Type B pancreatic cell (in vitro differentiated cells): Measurements from ENCODE around the gene CRYZL1. TPM values are rescaled to one million over a fixed set of nuclear protein-coding genes. Genes with fewer than 3 reads are reported as not detected.
"Not testable (repeated sequence)": the region's sequence is repeated elsewhere in the genome, so short reads cannot be mapped to it uniquely, and the experiment has no call there.

Experiments
- DNase-seq: peaks from one replicate; pipeline ENCODE4 v3.0.0; 2021; ENCODE audit warnings: mixed read lengths; ENCODE audit not compliant: unreplicated experiment; ENCODE audit errors: extremely low spot score
- H3K27ac Mint-ChIP-seq: 2 replicates; pipeline ENCODE4 v1.8.0; 2021; ENCODE audit warnings: mild to moderate bottlenecking, mixed read lengths
- H3K27me3 Mint-ChIP-seq: 2 replicates; pipeline ENCODE4 v1.8.0; 2021; ENCODE audit warnings: mixed read lengths
- H3K36me3 Mint-ChIP-seq: 2 replicates; pipeline ENCODE4 v1.8.0; 2021; ENCODE audit warnings: mixed read lengths
- H3K4me1 Mint-ChIP-seq: one replicate; pipeline ENCODE4 v1.8.0; 2021; ENCODE audit warnings: mixed read lengths; ENCODE audit not compliant: unreplicated experiment
- H3K4me3 Mint-ChIP-seq: 2 replicates; pipeline ENCODE4 v1.8.0; 2021; ENCODE audit warnings: mild to moderate bottlenecking, mixed read lengths
- H3K9me3 Mint-ChIP-seq: 2 replicates; pipeline ENCODE4 v1.8.0; 2021; ENCODE audit warnings: mixed read lengths
- total RNA-seq: library from RNA; stranded (reverse); gene quantifications from 2 replicates; pipeline ENCODE4 v1.2.1, GENCODE V29; 2021; ENCODE audit warnings: low replicate concordance
- TF ChIP-seq, protein P1 (sequence below): fragments of 200-600 bp; sonication (generic); conservative IDR thresholded peaks from 2 replicates; pipeline ENCODE4 v1.5.0; 2021; ENCODE audit warnings: antibody characterized with exemption, mild to moderate bottlenecking

Gene CRYZL1
- total RNA-seq, 1 donor from 2014 or later: 50.4 TPM

DNA sequence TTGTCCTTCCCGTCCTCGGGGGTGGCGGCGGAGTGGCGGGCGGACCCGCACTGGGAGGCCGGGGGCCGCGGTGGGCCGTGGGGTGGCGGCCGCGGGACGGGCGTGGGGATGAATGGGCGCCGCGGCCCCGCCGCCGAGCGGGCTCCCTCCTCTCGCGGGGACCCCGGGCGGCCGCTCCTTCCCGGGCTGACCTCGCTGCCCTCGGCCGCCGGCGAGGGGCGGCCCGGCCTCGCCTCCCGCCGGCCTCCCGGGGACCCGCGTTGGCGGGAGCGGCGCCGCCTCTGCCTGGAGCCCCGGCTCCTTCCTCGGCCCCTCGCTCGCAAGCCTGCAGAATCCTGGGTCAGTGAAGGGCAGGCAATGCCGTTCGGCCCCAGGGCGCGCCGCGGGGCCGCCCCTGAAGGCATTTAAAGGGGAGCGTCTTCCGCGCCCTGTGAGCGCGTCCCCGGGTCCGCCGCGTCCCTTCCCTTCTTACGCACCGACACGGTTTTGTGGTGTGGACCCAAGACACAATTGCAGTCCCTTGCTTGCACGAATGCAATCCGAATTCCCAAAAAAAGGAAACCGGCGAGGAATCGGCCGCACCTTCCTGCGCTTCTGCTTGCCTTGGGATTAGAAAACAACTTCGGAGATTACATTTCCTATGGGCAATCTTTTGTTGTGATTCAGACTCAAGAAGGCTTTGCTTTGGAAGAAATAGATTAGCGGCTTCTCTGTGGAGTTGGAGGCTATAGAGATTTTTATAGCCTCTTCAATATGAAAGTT lies 1.5 kb upstream of the CRYZL1 start:
- H3K27me3 Mint-ChIP-seq: no peaks in the 10 kb centered on the region
- DNase-seq: peak; percentile 72
- no peaks in the 10 kb centered on the region for H3K9me3 Mint-ChIP-seq
- H3K36me3 Mint-ChIP-seq: no peaks in the 10 kb centered on the region
- peaks cover 19% of the 10 kb centered on the region for H3K4me1 Mint-ChIP-seq
- H3K27ac Mint-ChIP-seq: peak overlapping the region; percentile 84
- H3K4me3 Mint-ChIP-seq: peak overlapping the region; percentile 88
- TF ChIP-seq, protein P1, sequence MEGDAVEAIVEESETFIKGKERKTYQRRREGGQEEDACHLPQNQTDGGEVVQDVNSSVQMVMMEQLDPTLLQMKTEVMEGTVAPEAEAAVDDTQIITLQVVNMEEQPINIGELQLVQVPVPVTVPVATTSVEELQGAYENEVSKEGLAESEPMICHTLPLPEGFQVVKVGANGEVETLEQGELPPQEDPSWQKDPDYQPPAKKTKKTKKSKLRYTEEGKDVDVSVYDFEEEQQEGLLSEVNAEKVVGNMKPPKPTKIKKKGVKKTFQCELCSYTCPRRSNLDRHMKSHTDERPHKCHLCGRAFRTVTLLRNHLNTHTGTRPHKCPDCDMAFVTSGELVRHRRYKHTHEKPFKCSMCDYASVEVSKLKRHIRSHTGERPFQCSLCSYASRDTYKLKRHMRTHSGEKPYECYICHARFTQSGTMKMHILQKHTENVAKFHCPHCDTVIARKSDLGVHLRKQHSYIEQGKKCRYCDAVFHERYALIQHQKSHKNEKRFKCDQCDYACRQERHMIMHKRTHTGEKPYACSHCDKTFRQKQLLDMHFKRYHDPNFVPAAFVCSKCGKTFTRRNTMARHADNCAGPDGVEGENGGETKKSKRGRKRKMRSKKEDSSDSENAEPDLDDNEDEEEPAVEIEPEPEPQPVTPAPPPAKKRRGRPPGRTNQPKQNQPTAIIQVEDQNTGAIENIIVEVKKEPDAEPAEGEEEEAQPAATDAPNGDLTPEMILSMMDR: no peak

DNA sequence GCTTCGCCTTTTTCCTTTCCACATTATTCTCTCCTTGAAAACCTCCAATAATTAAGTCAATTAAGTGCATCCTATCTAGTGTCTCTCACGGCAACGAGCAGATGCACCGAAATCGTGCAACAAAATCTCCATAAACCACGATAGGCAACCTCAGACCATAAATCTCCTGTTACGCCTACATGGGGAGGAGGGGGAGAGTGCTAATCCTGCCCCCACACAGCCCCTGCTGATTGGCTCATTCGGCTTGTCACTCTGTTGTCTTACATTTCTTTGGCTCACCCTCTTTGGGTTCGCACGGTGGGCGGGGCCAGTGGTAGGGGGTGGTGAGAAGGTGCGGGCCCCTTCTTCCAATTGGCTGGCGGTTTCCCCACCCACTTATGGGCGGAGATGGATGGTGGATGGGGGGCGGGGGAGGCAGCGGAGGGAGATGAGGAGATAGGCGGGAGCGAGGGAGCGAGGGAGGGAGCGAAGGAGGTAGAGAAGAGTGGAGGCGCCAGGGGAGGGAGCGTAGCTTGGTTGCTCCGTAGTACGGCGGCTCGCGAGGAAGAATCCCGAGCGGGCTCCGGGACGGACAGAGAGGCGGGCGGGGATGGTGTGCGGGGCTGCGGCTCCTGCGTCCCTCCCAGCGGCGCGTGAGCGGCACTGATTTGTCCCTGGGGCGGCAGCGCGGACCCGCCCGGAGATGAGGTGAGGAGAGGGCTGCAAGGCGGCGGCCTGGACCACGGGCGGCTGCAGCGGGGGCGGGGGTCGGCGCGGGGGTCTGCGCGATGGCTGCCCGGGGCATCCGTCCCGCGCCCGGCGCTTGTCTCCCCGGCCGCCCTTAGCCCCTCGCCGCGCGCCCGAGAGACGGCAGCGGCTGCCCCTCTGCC lies 720 bp upstream of the CRYZL1 start, which contains the start of gene ITSN1:
Gene ITSN1, plus strand, starts transcription at position 475 of the 869 bp plus-strand sequence. CDS start 76,328 bp downstream, outside the sequence.
- DNase-seq: peak; percentile 99
- H3K27me3 Mint-ChIP-seq: no peaks in the 10 kb centered on the region
- TF ChIP-seq, protein P1: no peak
- H3K4me3 Mint-ChIP-seq: peak within 1 kb of the TSS; percentile 97
- H3K36me3 Mint-ChIP-seq: peaks cover 6% of the 10 kb centered on the region
- H3K27ac Mint-ChIP-seq: peak within 1 kb of the TSS; percentile 98
- no peaks in the 10 kb centered on the region for H3K9me3 Mint-ChIP-seq
- H3K4me1 Mint-ChIP-seq: peaks cover 19% of the 10 kb centered on the region

DNA sequence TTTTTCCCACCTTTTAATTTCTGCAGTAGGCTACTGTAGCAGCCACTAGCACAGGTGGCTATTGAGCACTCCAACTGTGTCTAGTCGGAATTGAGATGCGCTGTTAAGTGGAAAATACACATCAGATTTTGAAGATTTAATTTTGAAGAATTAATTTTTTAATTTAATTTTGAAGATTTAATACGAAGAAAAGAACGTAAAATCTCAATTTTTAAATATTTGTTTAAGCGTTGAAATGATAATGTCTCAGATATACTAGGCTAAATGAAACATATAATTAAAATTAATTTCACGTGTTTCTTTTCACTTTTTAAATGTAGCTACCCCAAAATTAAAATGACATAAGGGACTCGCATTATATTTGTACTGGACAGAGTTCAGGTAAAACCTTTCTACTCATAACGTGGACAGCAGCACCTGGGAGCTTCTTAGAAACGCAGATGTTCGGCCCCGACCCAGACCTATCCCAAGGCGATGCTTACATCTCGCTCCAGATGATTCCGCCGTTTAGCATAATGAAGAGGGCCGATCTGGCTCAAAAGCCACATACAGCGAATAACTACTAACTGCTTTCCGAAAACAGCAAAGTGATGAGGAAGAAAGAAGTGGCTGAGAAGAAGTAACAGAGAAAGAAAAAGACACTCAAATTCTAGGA lies 717 bp downstream of the CRYZL1 start:
- peaks cover 19% of the 10 kb centered on the region for H3K4me1 Mint-ChIP-seq
- TF ChIP-seq, protein P1: no peak
- no peaks in the 10 kb centered on the region for H3K27me3 Mint-ChIP-seq
- no peak for DNase-seq
- peak overlapping the region; percentile 97 for H3K4me3 Mint-ChIP-seq
- peaks cover 14% of the 10 kb centered on the region for H3K36me3 Mint-ChIP-seq
- H3K27ac Mint-ChIP-seq: peak overlapping the region; percentile 98
- H3K9me3 Mint-ChIP-seq: no peaks in the 10 kb centered on the region

DNA sequence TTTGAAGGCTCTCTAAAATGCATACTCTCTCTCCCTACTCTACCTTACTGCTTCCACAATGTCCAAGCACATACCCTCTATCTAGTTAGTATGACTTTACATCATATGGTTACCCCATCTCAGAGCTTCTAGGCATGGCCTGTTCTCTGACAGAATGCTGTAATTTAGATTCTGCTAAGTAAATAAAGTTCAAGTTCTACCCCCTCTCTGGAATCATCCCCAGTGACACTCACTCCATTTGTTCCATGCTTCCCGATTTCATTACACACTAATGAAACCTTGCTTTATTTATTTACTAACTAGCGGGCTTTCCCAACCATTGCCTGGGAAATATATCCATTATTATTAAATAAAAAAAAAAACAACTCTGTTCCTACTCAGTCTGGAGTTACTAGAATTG lies 7.3 kb downstream of the CRYZL1 start:
- Mint-ChIP-seq H3K27me3 (no peaks in the 10 kb centered on the region), H3K4me3 (no peak overlapping the region), H3K27ac (no peak overlapping the region), H3K36me3 (peaks cover 46% of the 10 kb centered on the region), H3K9me3 (peaks cover 5% of the 10 kb centered on the region), H3K4me1 (no peaks in the 10 kb centered on the region)
- DNase-seq: no peak
- TF ChIP-seq, protein P1: no peak

DNA sequence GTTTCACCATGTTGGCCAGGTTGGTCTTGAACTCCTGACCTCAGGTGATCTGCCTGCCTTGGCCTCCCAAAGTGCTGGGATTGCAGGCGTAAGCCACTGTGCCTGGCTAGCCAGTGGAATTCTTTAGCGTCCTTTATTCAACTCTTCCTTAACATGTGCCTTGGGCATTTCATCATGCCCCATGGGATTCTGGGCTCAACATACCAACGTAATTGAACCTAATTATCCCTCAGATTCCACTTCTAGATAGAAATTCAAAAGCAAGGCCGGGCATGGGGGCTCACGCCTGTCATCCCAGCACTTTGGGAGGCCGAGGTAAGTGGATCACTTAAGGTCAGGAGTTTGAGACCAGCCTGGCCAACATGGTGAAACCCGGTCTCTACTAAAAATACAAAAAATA lies 15.4 kb downstream of the CRYZL1 start:
- H3K4me3 Mint-ChIP-seq: not testable (repeated sequence)

More for the DNA sequence above, 15.4 kb downstream of the CRYZL1 start:
- H3K27ac Mint-ChIP-seq, H3K4me1 Mint-ChIP-seq, H3K27me3 Mint-ChIP-seq, DNase-seq, H3K9me3 Mint-ChIP-seq: not testable (repeated sequence)
- H3K36me3 Mint-ChIP-seq: peaks cover 27% of the 10 kb centered on the region
